ENCODE measurements around the gene CLNK.

CLNK gene

DNA sequence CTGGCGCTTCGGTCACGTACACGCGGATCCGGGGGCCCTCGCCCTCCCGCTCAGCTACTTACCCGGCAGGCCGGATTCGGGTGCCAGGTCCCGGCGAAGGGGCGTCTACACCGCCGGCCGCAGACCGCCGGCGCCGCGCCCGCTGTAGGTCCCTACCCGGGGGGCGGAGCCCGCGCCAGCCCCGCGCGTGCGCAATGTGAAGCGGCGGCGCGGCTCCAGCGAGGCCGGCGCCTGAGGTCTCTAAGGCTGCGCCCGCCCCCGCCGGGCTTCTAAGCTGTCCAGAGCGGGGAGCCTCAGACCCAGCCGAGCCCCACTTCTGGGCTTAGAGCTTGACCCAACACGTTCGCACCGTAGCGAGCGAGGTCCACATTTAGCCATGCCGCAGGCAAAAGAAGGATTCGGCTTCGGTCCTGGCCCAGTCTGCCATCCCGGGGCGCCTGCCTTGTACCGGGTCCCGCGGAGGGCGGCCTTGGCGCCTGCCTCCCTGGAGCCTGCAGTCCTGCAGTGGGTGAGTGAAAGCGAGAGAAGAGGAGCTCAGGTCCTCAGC lies 227.2 kb downstream of the CLNK start, which contains the start of gene ZNF518B:
Gene ZNF518B, minus strand, starts transcription at position 172 of the 547 bp plus-strand sequence. CDS start 11,098 bp downstream, outside the sequence.
- H3K4me3 ChIP-seq (ENCODE audit: low read length), result peak within 1 kb of the TSS; percentile 57
- no peak for DNase-seq (ENCODE audit: low read depth)
- TF ChIP-seq, protein P1, sequence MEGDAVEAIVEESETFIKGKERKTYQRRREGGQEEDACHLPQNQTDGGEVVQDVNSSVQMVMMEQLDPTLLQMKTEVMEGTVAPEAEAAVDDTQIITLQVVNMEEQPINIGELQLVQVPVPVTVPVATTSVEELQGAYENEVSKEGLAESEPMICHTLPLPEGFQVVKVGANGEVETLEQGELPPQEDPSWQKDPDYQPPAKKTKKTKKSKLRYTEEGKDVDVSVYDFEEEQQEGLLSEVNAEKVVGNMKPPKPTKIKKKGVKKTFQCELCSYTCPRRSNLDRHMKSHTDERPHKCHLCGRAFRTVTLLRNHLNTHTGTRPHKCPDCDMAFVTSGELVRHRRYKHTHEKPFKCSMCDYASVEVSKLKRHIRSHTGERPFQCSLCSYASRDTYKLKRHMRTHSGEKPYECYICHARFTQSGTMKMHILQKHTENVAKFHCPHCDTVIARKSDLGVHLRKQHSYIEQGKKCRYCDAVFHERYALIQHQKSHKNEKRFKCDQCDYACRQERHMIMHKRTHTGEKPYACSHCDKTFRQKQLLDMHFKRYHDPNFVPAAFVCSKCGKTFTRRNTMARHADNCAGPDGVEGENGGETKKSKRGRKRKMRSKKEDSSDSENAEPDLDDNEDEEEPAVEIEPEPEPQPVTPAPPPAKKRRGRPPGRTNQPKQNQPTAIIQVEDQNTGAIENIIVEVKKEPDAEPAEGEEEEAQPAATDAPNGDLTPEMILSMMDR (conservative IDR thresholded peaks at IDR 0.05; ENCODE audit: low read depth, low read length), result no peak

DNA sequence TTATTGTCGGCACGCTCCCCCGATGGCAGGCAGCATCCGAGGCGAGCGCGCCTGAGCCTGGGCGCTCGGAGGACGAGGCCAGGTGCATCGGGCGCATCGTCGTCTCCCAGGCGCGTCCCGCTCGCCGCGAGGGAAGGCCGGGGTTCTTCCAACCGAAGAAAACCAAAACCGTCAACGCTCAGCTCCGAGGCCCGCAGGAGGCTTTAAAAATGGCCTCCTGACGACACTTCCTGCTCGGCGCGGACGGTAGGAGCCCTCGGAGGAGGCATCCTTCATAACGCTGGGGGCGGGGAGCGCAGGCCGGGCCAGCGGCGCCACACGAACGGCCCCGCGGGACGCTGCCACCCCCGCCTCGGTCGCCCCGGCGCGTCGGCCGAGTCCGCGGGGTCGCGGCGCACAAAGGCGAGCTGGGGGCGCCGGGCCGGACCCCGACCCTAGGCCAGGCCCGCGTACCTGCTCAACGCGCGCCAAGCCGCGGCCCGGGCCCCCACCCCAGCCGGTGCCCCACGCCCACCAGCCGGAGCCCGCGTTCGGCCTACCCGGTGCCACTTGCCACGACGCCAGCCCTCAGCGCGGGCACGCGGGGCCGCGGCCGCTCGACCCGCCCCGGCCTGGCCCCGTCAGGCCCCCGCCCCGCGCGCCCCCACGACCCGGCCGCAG lies 227.8 kb downstream of the CLNK start:
- no peak for DNase-seq (ENCODE audit: low read depth)
- TF ChIP-seq, protein P1 (conservative IDR thresholded peaks at IDR 0.05; ENCODE audit: low read depth, low read length), result no peak
- H3K4me3 ChIP-seq (ENCODE audit: low read length), result peak overlapping the region; percentile 57

DNA sequence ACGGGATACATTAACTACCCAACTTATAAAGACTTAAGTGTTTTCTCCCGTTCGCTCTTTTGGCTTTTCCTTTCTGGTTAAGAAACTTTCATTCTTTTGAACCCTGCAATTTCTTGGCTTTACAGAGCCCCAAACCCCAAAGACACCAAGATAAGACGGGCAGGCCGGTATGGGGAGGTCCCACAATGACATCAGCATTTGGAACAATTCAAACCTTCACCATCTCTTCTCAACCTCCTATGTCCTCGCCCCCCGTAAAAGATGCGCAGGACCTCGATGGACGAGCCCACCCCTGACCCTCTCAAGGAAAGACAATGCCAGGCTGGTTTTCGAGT lies 228.3 kb downstream of the CLNK start:
- TF ChIP-seq, protein P1 (conservative IDR thresholded peaks at IDR 0.05; ENCODE audit: low read depth, low read length), result no peak
- peak overlapping the region; percentile 57 for H3K4me3 ChIP-seq (ENCODE audit: low read length)
- DNase-seq (ENCODE audit: low read depth), result no peak

DNA sequence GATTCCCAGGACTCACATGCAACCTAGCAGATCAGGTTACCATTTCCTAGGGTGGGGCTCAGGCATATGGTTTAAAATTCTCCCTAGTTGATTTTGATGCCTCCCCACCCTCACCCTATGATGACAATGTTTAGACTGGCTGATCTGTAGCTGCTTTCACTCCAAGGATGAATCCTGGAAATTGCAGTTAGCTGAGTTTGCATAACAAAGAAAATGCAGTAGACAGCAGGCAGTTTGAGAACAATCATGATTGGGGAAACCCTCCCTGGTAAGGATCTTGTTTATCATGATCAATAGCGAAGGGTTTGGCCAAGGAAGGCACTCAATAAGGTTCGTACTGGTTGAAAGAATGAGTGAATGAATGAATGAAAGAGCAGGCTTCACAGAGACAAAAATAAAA lies 229.4 kb downstream of the CLNK start:
- TF ChIP-seq, protein P1 (conservative IDR thresholded peaks at IDR 0.05; ENCODE audit: low read depth, low read length), result no peak
- DNase-seq (ENCODE audit: low read depth), result no peak
- no peak overlapping the region for H3K4me3 ChIP-seq (ENCODE audit: low read length)

DNA sequence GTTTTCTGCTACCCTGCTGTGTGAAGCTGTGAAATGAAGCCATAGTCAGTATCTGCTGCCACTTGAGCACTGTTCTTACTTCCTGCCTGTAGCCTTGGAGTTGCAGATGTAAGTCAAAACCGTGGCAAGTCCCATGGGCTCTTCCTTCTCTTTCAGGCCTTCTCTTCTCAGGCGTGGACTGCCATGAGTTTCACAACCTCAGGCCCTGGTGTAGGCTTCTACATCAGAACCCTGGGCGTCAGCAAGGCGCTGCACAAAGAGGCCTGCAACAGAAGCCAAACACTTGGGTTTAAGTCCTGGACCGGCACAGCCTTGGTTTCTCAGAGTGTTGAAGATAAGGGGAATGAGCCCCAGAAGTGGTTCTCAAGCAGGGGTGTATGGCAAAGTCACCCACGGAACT lies 229.8 kb downstream of the CLNK start:
- no peak overlapping the region for H3K4me3 ChIP-seq (ENCODE audit: low read length)
- DNase-seq (ENCODE audit: low read depth), result no peak
- TF ChIP-seq, protein P1 (conservative IDR thresholded peaks at IDR 0.05; ENCODE audit: low read depth, low read length), result no peak

DNA sequence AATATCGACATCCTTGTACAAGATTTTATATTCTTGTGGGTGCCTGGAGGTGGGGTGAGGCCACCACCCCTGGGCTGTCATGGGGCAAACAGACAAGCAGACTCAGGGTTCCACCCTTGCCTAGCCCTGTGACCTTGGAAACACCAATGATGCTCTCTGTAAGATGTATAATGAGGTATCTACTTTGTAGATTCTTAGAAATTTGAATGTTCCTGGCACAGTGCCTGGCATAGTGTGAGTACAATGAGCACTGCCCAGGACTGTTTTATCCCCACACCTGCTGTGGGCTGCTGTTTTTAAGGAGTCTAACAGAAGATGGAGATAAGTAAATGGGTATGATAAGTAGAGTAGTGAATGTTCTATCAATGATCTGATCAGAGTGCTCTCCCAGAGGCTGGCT lies 230.4 kb downstream of the CLNK start:
- no peak for DNase-seq (ENCODE audit: low read depth)
- H3K4me3 ChIP-seq (ENCODE audit: low read length), result no peak overlapping the region
- TF ChIP-seq, protein P1 (conservative IDR thresholded peaks at IDR 0.05; ENCODE audit: low read depth, low read length), result no peak

DNA sequence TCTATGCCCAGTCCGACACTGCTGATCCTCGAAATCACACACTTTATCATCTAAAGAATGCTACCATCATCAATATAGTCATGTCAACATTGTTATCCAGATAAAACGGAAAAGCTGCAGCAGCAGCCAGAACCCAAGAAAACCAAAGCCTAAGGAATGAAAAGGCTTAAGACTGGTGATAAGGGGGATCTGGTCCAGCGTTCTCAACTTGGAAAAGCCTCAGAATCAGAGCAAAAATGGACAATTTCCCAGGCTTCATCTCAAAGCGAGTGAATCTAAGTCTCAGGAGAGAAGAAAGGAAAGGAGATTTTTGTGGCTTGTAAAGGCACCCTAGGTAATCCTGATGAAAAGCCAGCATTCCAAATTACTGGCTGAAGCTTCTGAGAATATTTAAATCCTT lies 235.6 kb downstream of the CLNK start:
- DNase-seq (ENCODE audit: low read depth), result no peak
- TF ChIP-seq, protein P1 (conservative IDR thresholded peaks at IDR 0.05; ENCODE audit: low read depth, low read length), result no peak
- H3K4me3 ChIP-seq (ENCODE audit: low read length), result no peak overlapping the region
